GM23338 (cell line): ENCODE data around the gene DNMT1. TPM values are rescaled to one million over a fixed set of nuclear protein-coding genes. Genes with fewer than 3 reads are reported as not detected.

Experiments used
- ATAC-seq: fragments of 200-7000 bp; cut with Tn5 transposase; 3 replicates; pipeline ENCODE4 v1.9.1; 2020
- DNase-seq: peaks from one replicate; pipeline ENCODE4 v3.0.0-alpha.2; 2015; ENCODE audit warnings: low spot score
- H2AFZ ChIP-seq: fragments of 200-600 bp; sonication (generic); 2 replicates; pipeline ENCODE4 v1.8.0; 2016; ENCODE audit warnings: antibody characterized with exemption, mild to moderate bottlenecking, moderate library complexity
- H3F3A ChIP-seq: fragments of 200-600 bp; sonication (generic); replicated peaks from 2 replicates; pipeline ENCODE4 v1.8.0; 2017; ENCODE audit warnings: antibody characterized with exemption, mixed run types, low read depth
- H3K27ac ChIP-seq: fragments of 200-600 bp; sonication (generic); 2 replicates; pipeline ENCODE4 v1.6.1; 2016; ENCODE audit warnings: low read depth
- H3K27me3 ChIP-seq: fragments of 200-600 bp; sonication (generic); 2 replicates; pipeline ENCODE4 v1.8.0; 2016; ENCODE audit warnings: mild to moderate bottlenecking, mixed run types, moderate library complexity; ENCODE audit not compliant: insufficient read depth
- H3K36me3 ChIP-seq: fragments of 200-600 bp; sonication (generic); 2 replicates; pipeline ENCODE4 v1.8.0; 2016; ENCODE audit warnings: mild to moderate bottlenecking; ENCODE audit not compliant: insufficient read depth
- H3K4me1 ChIP-seq: fragments of 200-600 bp; sonication (generic); 2 replicates; pipeline ENCODE4 v1.8.0; 2016; ENCODE audit warnings: mild to moderate bottlenecking, moderate library complexity; ENCODE audit not compliant: insufficient read depth
- H3K4me2 ChIP-seq: fragments of 200-600 bp; sonication (generic); 2 replicates; pipeline ENCODE4 v1.7.1; 2017; ENCODE audit warnings: mixed run types
- H3K4me3 ChIP-seq: fragments of 200-600 bp; sonication (generic); 2 replicates; pipeline ENCODE4 v1.6.1; 2016; ENCODE audit warnings: mixed run types
- H3K79me2 ChIP-seq: fragments of 200-600 bp; sonication (generic); replicated peaks from 2 replicates; pipeline ENCODE4 v1.8.0; 2017; ENCODE audit warnings: mild to moderate bottlenecking; ENCODE audit not compliant: insufficient read depth
- H3K9me2 ChIP-seq: fragments of 200-600 bp; sonication (generic); 2 replicates; pipeline ENCODE4 v1.8.0; 2017; ENCODE audit not compliant: insufficient read depth
- H4K20me1 ChIP-seq: fragments of 200-600 bp; sonication (generic); replicated peaks from 2 replicates; pipeline ENCODE4 v1.8.0; 2017; ENCODE audit warnings: mild to moderate bottlenecking; ENCODE audit not compliant: insufficient read depth
- H3K27ac Mint-ChIP-seq: 2 replicates; pipeline ENCODE4 v1.8.0; 2020; ENCODE audit warnings: inconsistent platforms, mild to moderate bottlenecking, moderate library complexity, mixed read lengths
- H3K27me3 Mint-ChIP-seq: 3 replicates; pipeline ENCODE4 v1.8.0; 2022; ENCODE audit warnings: low read depth, mild to moderate bottlenecking, moderate library complexity, mixed read lengths, inconsistent platforms; ENCODE audit not compliant: insufficient read depth, poor library complexity
- H3K36me3 Mint-ChIP-seq: 3 replicates; pipeline ENCODE4 v1.8.0; 2021; ENCODE audit warnings: low read depth, mild to moderate bottlenecking, inconsistent platforms, moderate library complexity, mixed read lengths
- H3K4me1 Mint-ChIP-seq: 3 replicates; pipeline ENCODE4 v1.8.0; 2020; ENCODE audit warnings: mild to moderate bottlenecking, inconsistent platforms, mixed read lengths
- H3K4me3 Mint-ChIP-seq: 3 replicates; pipeline ENCODE4 v1.8.0; 2021; ENCODE audit warnings: moderate library complexity, mild to moderate bottlenecking, inconsistent platforms, mixed read lengths
- H3K9me3 Mint-ChIP-seq: 3 replicates; pipeline ENCODE4 v1.8.0; 2020; ENCODE audit warnings: moderate library complexity, mild to moderate bottlenecking, inconsistent platforms, mixed read lengths
- CTCF ChIP-seq, 2 experiments: fragments of 200-600 bp in 1 of 2; sonication (generic) in 1 of 2; conservative IDR thresholded peaks; 2 replicates each; pipeline versions ENCODE4 v1.5.1 to v1.6.1; 2016 to 2017; ENCODE audit warnings: antibody characterized with exemption in 2 of 2, low read depth in 2 of 2, mild to moderate bottlenecking in 2 of 2, moderate library complexity in 1 of 2
- EZH2 ChIP-seq: fragments of 200-600 bp; sonication (generic); IDR thresholded peaks from one replicate; pipeline ENCODE4 v1.8.0; 2017; ENCODE audit warnings: antibody characterized with exemption, mild to moderate bottlenecking, low read depth; ENCODE audit not compliant: unreplicated experiment
- EZH2phosphoT487 ChIP-seq: fragments of 200-600 bp; sonication (generic); IDR thresholded peaks from one replicate; pipeline ENCODE4 v1.8.1; 2018; ENCODE audit warnings: antibody characterized with exemption; ENCODE audit not compliant: unreplicated experiment
- JUNB ChIP-seq: IDR thresholded peaks from one replicate; pipeline ENCODE4 v1.6.1; 2016; ENCODE audit warnings: antibody characterized with exemption; ENCODE audit not compliant: unreplicated experiment
- NANOG ChIP-seq: IDR thresholded peaks from 2 replicates; pipeline ENCODE4 v1.6.1; 2016; ENCODE audit warnings: antibody characterized with exemption, borderline replicate concordance
- REST ChIP-seq: IDR thresholded peaks from one replicate; pipeline ENCODE4 v1.6.1; 2018; ENCODE audit warnings: antibody characterized with exemption; ENCODE audit not compliant: unreplicated experiment
- ZNF331 ChIP-seq: fragments of 250-450 bp; sonication (Bioruptor Pico); IDR thresholded peaks from 2 replicates; pipeline ENCODE4 v1.5.0; 2020; ENCODE audit warnings: low read depth, mild to moderate bottlenecking, moderate library complexity
- ZNF462 ChIP-seq: fragments of 250-450 bp; sonication (Bioruptor Pico); IDR thresholded peaks from 2 replicates; pipeline ENCODE4 v1.5.0; 2020; ENCODE audit warnings: mild to moderate bottlenecking, moderate library complexity
- polyA plus RNA-seq: library from polyadenylated mRNA; unstranded; fragments of >200 nt; fragmentation: Nextera tagmentation; extraction: Ambion mirVana; gene quantifications from 2 replicates; pipeline ENCODE4 v1.2.1, GENCODE V29; 2016
- total RNA-seq: library from RNA; depleted of rRNA; stranded (reverse); fragments of >200 nt; shearing (Covaris generic); gene quantifications from 2 replicates; pipeline ENCODE4 v1.2.3, GENCODE V29; 2014

The DNMT1 gene
- total and polyA plus RNA-seq, 2 experiments from 2014 or later: 238 to 589 TPM

GRCh38 chr19:10207026-10207425 lies 12.3 kb upstream of the DNMT1 start:
- Mint-ChIP-seq H3K27ac (no peak overlapping the region), H3K36me3 (peaks cover 5% of the 10 kb centered on the region; the same call in 1 of the 3 replicates), H3K9me3 (peaks cover 17% of the 10 kb centered on the region), H3K4me3 (no peak overlapping the region), H3K4me1 (peaks cover 14% of the 10 kb centered on the region; the same call in 2 of the 3 replicates), H3K27me3 (peaks cover 3% of the 10 kb centered on the region)
- Histone ChIP-seq H3K27ac (no peak overlapping the region), H3K4me2 (no peak overlapping the region), H2AFZ (no peak overlapping the region), H3F3A (no peaks in the 10 kb centered on the region), H3K27me3 (no peaks in the 10 kb centered on the region), H3K9me2 (no peaks in the 10 kb centered on the region), H3K36me3 (no peaks in the 10 kb centered on the region), H3K4me1 (no peaks in the 10 kb centered on the region), H4K20me1 (no peaks in the 10 kb centered on the region), H3K4me3 (no peak overlapping the region), H3K79me2 (no peaks in the 10 kb centered on the region)
- ATAC-seq (no peak), DNase-seq (no peak)
- TF ChIP-seq EZH2phosphoT487: no peak
- no peak for TF ChIP-seq JUNB
- TF ChIP-seq REST: no peak
- TF ChIP-seq CTCF (conservative IDR thresholded peaks at IDR 0.05; ENCODE audit: low read depth in 2 of 2): peak in 1 of 2 experiments; percentile 42; a peak in 2 of 4 replicates

- peaks cover 17% of the 10 kb centered on the region for H3K9me3 Mint-ChIP-seq
- H3K36me3 Mint-ChIP-seq: peaks cover 5% of the 10 kb centered on the region; the same call in 1 of the 3 replicates
- no peak overlapping the region for H3K4me3 ChIP-seq
- H3K27ac ChIP-seq: no peak overlapping the region
- H3K4me3 Mint-ChIP-seq: no peak overlapping the region
- no peaks in the 10 kb centered on the region for H3F3A ChIP-seq
- no peaks in the 10 kb centered on the region for H3K9me2 ChIP-seq
- H3K27ac Mint-ChIP-seq: no peak overlapping the region
- no peak for DNase-seq
- no peaks in the 10 kb centered on the region for H4K20me1 ChIP-seq
- H3K4me1 Mint-ChIP-seq: peaks cover 14% of the 10 kb centered on the region; the same call in 2 of the 3 replicates
- H3K4me1 ChIP-seq: no peaks in the 10 kb centered on the region
- H3K27me3 Mint-ChIP-seq: peaks cover 3% of the 10 kb centered on the region
- H3K4me2 ChIP-seq: no peak overlapping the region
- no peaks in the 10 kb centered on the region for H3K79me2 ChIP-seq
- H2AFZ ChIP-seq: no peak overlapping the region
- ATAC-seq: no peak
- no peaks in the 10 kb centered on the region for H3K36me3 ChIP-seq
- no peaks in the 10 kb centered on the region for H3K27me3 ChIP-seq
- TF ChIP-seq ZNF331 (no peak), NANOG (no peak), ZNF462 (no peak), EZH2 (no peak)
Observed at GRCh38 chr19:10206226-10206885, 11.6 kb upstream of the DNMT1 start.
